Measurements from ENCODE around the gene TXNL1. TPM values are rescaled to one million over a fixed set of nuclear protein-coding genes. Genes with fewer than 3 reads are reported as not detected.

Gene TXNL1
- total RNA-seq, 1 donor from 2014 or later: 63.2 TPM

DNA sequence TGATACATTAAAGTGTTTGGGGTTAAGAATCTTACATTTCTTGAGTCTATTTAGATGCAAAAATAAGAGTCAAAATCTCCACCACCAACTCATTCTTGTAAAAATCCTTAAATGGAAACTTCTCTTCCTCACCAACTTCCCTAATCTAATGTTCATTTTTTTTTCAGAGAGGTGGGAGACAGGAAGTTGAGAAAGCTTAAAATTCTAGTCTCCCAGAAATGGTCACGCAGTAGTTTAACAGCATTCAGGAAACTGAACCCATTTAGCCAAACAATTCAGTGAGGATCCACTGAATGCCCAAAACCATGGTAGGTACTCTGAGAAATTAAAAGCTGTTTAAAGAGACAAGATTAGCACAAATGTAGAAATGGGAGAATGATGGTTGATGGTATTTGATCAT, 69.0 kb downstream of the TXNL1 start:
- DNase-seq: no peak

DNA sequence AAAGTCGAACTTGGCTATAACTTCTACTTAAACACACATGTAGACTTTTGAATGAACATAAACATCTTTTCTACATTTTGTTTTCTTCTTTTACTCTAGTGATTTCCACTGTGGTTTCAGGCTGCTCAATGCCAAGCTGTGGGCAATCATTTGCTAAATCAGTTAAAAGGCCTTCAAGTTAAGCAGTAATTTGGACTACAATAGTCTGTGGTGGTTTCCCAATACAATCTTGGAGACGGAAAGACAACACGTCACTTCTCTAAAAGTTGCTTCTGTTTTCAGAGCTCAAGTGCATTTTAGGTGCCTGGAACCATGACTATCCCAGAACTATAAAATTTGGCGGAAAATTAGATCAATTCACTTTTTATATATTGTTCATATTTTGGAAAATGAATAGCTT, 69.4 kb downstream of the TXNL1 start:
- no peak for DNase-seq

DNA sequence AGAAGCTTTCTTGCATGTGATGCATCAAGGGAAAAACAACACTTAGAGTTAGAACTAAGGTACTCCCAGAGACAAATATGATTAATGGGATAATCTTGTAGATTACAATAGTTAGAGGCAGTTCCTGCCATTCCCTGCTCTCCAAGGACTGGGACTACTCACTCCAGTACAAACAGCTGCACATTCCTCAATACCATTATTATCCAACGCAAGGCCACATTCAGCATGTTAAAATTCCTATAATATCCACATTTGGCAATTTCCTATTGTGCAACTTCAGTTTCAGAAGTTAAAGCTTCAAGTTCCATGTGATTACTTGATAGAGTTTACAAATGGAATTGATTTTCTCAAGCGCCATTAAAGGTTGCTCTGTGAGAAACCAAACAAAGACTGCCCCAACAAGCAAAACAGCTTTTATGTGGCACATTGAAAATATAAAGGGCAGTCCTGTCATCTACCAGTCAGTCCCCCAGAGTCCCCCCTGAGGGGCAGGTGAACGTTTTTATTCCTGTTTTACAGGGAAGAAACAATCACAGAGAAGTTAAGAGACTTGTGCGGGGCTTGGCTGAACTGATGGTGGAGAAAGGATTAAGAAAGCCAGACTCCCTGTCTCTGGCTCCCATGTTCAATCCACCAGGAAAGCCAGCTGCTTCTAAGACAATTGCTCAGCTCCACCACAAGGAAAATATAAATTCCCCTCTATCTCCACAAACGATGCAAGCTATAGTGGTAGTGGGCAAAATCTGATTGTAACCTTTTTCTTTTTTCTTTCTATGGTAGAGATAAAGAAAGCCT, 72.6 kb downstream of the TXNL1 start:
- peak; percentile 77 for DNase-seq

DNA sequence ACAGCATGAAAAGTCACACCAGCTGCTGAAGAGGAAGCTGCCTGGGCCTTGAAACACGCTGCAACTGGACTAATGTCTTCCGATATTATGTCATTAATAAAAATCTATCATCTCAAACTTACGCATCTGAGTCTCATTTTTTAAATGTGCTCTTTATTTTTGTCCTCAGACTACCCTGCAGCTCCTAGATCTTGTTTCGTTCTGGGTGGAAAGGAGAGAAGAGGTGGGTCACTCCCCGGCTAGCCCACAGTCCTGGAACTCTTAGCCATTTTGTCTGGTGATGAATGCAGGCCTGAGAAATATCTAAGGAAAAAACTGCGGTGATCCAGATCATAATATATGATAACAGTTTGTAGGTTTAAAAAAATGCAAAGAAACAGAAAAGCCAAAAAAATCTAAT, 73.3 kb downstream of the TXNL1 start:
- DNase-seq: peak; percentile 39

DNA sequence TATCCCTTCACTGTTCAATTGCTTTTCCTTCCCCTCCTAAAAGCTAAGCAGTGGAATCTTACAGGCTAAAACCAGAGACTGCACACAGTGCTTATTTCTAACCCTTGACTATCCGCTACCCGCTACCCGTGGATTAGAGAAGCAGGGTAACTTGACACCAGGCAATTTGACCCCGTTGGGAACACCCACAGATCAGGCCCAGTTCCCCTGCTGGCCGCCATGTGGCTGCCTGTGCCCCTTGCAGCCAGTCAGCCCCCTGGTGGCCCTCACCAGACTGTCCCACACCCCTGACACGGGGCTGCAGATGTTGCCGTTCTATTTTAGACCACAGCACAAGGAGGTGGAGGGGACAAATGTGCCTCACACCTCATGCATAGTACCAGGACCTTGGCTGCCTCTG, 74.8 kb downstream of the TXNL1 start:
- DNase-seq: peak; percentile 69

DNA sequence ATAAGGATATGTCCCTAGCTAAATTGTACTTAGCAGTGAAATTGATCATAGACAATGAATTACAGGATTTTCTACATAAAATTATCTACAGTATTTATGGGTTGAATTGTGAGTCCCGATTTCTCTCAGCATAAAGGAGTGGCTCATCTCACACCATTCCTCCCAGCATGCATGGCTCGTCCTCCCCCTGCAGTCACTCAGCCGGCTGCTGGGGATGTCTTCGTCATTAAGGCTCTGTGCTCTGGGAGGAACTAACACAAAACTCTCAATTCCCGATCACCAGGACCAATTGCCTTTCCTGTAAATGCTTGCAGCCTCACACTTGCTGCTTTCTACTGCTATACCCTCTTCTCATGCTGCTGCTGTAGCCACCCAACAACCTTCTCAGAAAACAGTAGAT, 75.9 kb downstream of the TXNL1 start:
- DNase-seq: no peak

DNA sequence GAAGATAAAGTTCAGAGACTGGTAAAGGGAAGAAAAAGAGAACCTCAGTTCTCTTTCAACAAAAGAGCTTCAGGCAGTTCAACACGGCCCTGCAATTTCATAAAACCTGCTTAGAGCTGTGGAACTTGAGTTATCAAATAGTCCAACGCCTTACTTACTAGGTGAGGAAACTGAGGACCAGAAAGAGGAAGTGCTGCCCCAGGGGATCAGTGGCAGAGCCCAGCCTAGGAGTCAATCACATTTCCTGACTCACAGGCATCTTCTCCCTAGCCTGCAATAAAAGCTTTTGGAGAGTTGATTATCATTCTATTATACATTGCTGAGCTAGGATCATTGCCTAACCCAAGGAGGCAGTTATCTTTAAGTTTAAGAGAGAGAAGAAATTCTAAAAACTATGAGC, 77.4 kb downstream of the TXNL1 start:
- no peak for DNase-seq

DNA sequence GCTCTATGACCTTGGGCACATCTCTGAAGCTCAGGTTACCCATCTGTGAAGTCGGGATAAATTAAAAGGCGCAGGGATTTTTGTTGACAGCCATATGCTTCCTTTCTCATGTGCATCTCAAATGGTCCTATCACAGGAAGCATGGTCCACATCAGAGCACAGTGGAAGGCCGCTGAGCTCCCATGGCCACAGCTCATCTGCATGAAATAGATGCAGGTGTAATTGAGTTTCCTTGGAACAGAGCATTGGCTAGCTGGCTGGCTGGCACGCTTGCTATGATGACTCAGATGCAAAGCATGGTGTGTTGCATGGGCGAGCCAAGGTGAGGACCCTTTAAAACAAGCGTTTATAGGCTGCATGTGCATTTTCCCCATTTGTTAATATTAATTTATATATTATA, 79.3 kb downstream of the TXNL1 start:
- DNase-seq: no peak

DNA sequence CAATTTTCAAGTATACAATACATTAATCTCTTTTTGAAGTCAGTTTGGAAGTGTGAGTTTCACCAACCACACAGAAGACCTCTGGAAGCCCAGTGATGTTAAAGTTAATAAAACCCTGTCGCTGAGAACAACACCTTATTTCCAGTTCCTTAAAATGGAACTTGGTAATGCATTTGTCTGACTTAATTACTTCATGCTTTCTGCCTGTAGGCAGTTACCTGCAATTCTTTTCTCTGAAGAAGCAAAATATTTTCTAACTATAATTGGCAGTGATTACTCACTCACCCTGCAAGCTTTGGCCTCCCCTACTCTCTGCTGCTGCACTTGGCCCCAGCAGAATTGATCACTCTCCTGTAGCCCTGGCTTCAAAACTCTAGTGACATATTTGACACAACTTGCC, 81.5 kb downstream of the TXNL1 start:
- no peak for DNase-seq

DNA sequence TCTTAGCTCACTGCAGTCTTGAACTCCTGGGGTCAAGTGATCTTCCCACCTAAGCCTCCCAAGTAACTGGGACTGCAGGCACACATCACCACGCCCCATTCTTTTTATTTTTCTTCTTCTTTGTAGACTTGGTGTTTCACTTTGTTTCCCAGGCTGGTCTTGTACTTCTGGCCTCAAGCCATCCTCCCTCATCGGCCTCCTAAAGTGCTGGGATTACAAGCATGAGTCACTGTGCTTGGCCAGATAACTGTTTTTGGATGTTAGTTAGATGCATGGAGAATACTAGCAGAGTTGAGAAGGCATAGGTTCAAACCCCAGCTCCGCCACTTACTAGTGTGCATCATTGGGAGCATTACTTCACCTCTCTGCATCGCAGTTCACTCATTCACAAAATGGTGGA, 88.3 kb downstream of the TXNL1 start:
- no peak for DNase-seq

Other genes starting within 250 kb of the TXNL1 start
- 34.7 TPM for gene WDR7, start 12.8 kb upstream of the TXNL1 start, total RNA-seq

Data from tongue (tissue), 2 donors.